ENCODE measurements around the gene KLK1. TPM values are rescaled to one million over a fixed set of nuclear protein-coding genes. Genes with fewer than 3 reads are reported as not detected.

Gene KLK1
- polyA plus RNA-seq, 1 of the 3 experiments (the other 2 are of a cell fraction): not detected

GRCh38 chr19:50850738-50851137 is 27.2 kb upstream of the KLK1 start:
- Histone ChIP-seq H3K9me3 (no peaks in the 10 kb centered on the region), H3K9me2 (no peaks in the 10 kb centered on the region), H3K36me3 (replicated peaks in 1 of 2; ENCODE audit: control insufficient read depth in 1 of 2, insufficient read depth in 2 of 2, low read length in 1 of 2) (no peaks in the 10 kb centered on the region), H3K79me2 (ENCODE audit: insufficient read depth) (no peaks in the 10 kb centered on the region), H3K27ac (ENCODE audit: low read depth in 2 of 2, low read length in 1 of 2) (no peak overlapping the region), H3K4me1 (ENCODE audit: control insufficient read depth in 1 of 2, insufficient read depth in 2 of 2, low read depth in 1 of 2, low read length in 1 of 2) (no peaks in the 10 kb centered on the region), H2AFZ (ENCODE audit: low read depth) (no peak overlapping the region), H3K27me3 (ENCODE audit: insufficient read depth) (peaks cover 42% of the 10 kb centered on the region), H4K20me1 (ENCODE audit: insufficient read depth) (no peaks in the 10 kb centered on the region), H3K4me3 (ENCODE audit: low read depth in 2 of 2, low read length in 1 of 2) (no peak overlapping the region), H3F3A (replicated peaks; ENCODE audit: insufficient read depth) (no peaks in the 10 kb centered on the region), H3K9ac (no peak overlapping the region), H3K4me2 (no peak overlapping the region)
- 3% methylated on average over 3 of the region's 3 CpGs for WGBS (ENCODE audit: low lambda C conversion rate)
- no peak for DNase-seq
- TF ChIP-seq REST (IDR thresholded peaks at IDR 0.05; ENCODE audit: low read depth, low read length) (no peak), RAD21 (IDR thresholded peaks at IDR 0.05; ENCODE audit: low read length) (no peak), ZBTB33 (IDR thresholded peaks at IDR 0.05; ENCODE audit: borderline replicate concordance, low read depth) (no peak), RFX5 (IDR thresholded peaks at IDR 0.05; ENCODE audit: low read length) (no peak), GATA2 (CRISPR knock-in tag; IDR thresholded peaks at IDR 0.05) (no peak), TCF12 (IDR thresholded peaks at IDR 0.05) (no peak), JUND (IDR thresholded peaks at IDR 0.05) (no peak), FOXJ3 (CRISPR knock-in tag; IDR thresholded peaks at IDR 0.05) (no peak), FOXM1 (IDR thresholded peaks at IDR 0.05; ENCODE audit: low read depth) (no peak), RCOR1 (IDR thresholded peaks at IDR 0.05; ENCODE audit: low read length) (no peak)
- TF ChIP-seq, protein P1, sequence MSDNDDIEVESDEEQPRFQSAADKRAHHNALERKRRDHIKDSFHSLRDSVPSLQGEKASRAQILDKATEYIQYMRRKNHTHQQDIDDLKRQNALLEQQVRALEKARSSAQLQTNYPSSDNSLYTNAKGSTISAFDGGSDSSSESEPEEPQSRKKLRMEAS (IDR thresholded peaks at IDR 0.05; ENCODE audit: low read depth): no peak
- TF ChIP-seq, protein P2, sequence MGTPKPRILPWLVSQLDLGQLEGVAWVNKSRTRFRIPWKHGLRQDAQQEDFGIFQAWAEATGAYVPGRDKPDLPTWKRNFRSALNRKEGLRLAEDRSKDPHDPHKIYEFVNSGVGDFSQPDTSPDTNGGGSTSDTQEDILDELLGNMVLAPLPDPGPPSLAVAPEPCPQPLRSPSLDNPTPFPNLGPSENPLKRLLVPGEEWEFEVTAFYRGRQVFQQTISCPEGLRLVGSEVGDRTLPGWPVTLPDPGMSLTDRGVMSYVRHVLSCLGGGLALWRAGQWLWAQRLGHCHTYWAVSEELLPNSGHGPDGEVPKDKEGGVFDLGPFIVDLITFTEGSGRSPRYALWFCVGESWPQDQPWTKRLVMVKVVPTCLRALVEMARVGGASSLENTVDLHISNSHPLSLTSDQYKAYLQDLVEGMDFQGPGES (IDR thresholded peaks at IDR 0.05; ENCODE audit: low read depth, low read length): no peak
- POLR2A ChIA-PET: no interaction called here
- CTCF ChIA-PET: no interaction called here
